Measurements from ENCODE around the gene POLN.

POLN gene

GRCh38 chr4:2079926-2080325, 162.0 kb downstream of the POLN start:
- no peak for FAIRE-seq

DNA sequence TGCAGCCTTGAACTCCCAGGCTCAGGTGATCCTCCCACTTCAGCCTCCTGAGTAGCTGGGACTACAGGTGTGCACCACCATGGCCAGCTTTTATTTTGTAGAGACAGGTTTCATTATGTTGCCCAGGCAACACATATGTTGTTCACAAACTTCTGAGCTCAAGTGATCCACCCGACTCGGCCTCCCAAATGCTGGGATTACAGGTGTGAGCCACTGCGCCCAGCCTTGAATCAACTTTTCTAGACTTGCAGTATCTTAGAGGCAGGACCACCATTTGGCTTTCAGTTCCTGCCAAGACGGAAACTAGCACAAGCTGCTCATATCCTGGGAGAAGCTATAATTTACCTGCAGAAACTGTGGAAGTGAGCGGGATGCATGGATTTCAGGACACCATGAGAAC, 162.9 kb downstream of the POLN start:
- FAIRE-seq: no peak

- FAIRE-seq: no peak
Observed at GRCh38 chr4:2078584-2078983, 163.3 kb downstream of the POLN start.

- no peak for FAIRE-seq
Observed at GRCh38 chr4:2077537-2078460, 164.1 kb downstream of the POLN start.

DNA sequence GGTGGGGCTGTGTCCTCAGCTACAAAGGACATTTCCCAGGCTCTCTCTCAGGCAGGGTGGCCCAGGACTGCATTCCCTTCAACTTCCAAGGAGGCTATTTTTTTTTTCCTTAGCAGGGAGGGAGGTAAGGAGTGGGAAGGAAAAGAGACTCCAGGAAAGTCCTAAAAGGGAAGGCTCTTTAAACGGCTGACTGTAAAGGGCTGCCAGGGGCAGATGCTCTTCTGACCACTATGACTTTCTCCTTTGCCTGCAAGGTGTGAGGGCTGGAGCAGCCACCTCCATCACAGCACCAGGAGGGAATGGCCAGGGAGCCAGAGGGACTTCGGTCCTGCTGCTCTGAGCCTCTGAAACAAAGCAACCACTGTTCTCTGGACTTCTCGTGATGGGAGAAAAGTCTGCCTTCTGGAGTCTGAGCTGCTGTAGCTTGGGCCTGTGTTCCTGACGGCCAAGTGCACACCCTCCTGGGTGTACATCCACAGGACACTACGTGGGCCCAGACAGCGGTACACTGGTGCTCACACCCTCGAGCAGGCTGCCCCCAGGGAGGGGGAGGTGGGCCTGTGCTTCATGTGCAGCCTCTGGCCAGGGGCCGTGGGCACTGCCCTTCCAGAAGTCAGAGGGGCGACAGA, 164.9 kb downstream of the POLN start:
- FAIRE-seq: no peak

- FAIRE-seq: no peak
Observed at GRCh38 chr4:2075987-2076907, 165.7 kb downstream of the POLN start.

DNA sequence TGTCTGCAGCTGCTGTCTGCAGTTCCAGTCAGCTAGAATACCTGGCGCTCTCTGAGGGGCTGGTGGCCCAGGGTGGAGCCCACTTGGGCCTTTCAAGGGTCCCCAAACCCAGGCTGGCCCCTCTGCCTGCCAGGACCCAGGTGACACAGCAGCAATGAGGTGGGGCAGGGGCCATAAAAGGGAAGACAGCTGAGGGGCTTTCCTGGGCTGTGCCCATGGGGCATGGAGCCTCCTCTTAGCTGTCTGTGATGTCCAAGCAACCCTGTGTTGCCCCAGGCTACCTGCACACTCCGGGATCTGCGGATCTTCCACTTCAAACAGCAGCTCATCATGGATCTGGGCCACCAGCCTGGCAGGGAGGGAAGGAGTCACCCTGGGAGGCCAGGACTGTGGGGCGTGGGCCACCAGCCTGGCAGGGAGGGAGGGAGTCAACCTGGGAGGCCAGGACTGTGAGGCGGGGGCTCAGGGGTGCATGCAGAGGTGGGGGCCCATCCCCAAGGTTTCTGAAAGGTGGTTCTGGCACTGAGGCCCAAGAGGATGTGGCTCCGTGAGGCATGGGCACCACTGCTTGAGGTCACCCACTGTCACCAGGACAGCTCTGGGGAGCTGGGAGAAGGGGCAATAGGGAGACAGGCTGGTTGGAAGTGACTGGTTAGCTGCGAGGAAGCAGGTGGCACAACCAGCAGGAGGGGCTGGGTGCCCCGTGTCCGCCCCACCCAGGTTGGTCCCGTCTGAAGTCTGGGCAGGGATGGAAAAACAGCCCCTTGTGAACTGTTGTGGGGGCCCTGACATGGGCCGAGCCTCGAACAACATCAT, 166.5 kb downstream of the POLN start:
- no peak for FAIRE-seq

DNA sequence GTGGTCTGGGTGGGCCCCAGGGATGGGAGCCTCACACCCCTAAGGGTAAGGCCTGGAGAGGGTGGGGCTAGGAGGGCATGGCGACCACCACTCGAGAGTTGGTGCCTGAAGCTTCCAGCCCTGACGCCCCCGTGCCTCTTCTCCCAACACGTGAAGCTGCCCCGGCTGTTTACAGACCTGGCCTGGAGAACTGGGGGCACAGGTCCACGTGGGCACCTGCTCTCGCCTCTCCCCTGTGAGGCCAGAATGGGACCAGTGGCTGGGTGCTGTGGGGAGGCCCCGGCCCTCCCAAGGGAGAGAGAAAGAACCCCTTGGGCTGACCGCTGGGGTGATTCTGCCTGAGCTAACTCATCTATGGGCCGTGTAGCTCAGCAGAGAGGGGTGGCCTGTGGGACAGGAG, 167.3 kb downstream of the POLN start:
- FAIRE-seq: no peak

DNA sequence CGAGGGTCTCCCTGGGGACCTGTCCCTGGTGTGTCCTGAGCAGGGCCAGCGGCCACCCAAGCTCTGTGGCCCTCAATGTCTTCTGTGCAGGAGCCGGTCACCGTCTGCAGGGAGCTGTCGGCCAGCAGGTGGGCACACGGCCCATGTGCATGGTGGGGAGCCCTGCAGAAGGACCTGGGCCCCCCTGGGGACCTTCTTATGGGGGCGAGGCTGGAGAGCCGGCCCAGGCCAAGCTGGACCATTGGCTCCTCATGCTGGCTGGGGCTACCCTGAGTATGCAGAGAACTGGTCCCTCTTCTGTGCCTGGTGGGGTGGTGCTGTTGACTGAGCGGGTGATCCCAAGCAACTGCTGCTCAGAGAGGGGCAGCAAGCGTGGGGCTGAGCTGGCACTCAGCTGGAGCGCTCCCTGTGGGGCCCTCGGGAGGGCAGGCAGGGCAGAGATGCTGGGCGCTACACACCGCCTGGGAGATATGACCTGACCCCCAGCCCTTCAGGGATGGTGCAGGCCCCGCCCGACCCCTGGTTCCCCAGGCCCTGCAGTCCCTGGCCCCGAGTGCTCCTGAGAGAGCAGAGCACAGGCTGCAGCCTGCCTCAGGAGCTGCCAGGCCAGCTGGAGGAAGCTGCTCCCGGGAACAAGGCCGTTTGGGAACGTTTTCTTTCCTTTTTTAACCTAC, 168.0 kb downstream of the POLN start:
- no peak for FAIRE-seq

DNA sequence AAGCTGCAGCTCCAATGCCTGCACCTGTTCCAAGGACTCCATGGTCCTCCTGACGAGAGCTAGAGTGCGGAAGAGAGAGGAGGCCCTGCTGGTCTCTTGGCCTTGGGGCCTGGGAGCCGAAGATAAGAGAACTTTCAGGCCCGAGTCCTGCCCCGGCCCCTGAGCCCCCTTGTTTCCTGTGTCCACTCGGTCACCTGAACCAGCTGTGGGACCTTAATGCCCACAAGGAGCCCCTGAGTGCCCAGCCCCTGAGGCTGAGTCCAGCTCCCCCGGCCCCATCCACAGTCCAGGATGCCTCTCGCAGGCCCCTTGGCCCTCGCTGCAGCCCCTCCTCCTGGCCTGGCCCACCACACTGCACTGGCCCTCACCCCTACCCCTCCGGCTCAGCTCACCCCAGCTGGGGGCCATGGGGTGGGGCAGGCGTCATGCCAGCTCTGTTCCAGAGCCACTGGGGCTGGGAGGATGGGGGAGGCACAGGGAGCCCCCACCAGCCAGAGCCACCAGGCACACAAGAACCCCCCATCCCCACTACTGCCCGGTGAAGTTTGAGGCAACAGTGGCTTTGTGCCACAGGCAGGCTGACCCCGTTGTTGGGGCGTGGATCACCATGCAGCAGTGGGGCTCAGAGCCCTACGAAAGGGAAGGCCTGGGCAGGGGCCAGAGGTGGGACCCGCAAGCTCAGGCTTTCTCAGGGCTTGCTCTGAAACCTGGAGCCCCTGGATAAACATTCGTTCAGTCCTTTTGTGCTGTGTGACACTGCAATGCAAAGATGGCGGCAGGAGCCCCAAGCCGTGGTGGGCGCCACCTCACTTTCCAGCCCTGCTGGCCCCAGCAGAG, 168.7 kb downstream of the POLN start:
- no peak for FAIRE-seq

DNA sequence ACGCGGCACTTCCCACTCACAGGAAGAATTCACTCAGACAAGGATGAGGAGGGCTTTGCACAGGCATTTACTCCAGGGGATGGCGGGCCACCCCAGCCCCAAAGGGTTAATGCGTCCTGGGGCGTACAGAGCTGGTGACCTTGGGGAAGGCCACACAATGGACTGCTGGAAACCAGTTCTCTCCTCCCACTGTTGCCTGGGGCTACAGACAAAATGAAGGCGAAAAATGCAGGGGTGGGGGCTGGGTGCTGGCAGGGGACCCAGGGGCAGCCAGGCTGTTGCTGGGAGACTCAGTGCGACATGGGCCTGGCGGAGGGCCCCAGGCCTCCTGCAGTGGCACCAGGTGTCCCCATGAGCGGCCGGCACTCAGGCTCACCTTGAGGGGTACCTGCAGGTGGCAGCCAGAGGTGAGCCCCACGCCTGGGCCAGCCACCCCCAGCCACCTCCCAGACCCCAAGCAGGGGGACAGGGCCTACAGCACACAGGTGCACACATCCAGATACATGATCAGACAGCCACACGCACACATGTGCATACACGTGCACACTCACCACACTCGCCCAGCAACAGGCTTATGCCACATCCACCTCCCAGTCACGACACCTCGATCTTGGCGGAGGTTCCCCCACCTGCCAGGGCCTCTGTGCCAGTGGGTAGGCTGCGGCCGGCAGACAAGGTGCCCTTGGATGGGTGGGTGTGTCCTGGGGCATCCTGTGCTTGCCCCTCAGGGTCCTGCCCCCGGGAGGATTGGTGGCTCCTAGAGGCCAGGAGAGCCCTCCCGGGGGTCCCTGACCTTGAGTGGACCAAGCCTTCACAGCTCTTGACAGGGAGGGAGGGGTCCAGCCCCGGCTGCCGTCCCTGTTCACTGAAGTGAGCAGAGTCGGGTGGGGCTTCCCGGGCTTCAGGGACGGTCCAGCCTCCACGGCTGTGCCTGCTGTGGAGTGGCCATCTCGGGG, 169.7 kb downstream of the POLN start:
- no peak for FAIRE-seq

- no peak for FAIRE-seq
Observed at GRCh38 chr4:2071252-2071911, 170.5 kb downstream of the POLN start.

GRCh38 chr4:2070421-2071251, 171.3 kb downstream of the POLN start:
- no peak for FAIRE-seq

GRCh38 chr4:2069986-2070385, 171.9 kb downstream of the POLN start:
- no peak for FAIRE-seq

DNA sequence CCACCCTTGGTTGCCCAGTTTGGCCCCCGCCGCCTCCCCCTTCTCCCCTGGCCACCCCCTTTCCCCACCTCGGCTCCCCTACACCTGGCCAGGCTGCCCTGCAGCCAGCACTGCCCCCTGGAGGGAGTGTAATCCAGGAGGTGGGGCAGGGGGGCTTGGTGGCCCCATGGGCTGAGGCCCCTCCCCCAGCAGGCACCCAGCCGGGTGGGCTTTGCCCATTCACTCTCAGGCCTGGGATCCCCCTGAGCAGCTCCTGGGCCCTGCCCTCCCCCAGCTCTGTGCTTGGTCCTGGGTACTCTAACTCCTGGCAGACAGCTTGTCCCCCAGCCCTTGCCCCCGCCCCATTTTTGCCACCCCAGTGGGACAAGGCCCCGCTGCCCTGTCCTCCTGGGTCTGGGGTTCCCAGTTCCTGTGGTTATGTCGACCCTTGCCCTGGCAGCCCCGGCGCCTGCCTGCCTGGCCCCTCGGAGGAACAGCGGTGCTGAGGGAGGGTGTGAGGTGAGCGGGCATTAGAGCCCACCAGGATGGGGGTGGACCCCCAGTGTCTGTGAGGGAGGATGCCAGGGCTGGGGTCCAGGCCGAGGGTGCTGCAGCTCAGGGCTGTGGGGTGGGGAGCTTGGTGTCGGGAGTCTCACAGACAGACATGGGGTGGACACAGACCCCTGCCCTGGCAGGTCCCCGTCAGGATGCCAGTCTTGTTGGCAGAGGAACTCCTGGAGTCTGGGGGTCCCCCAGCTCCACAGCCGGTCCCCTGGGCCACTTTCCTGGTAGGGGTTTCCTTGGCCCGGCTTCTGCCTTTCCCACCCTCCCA, 172.6 kb downstream of the POLN start:
- FAIRE-seq: no peak

GRCh38 chr4:2068566-2068965, 173.4 kb downstream of the POLN start:
- no peak for FAIRE-seq

DNA sequence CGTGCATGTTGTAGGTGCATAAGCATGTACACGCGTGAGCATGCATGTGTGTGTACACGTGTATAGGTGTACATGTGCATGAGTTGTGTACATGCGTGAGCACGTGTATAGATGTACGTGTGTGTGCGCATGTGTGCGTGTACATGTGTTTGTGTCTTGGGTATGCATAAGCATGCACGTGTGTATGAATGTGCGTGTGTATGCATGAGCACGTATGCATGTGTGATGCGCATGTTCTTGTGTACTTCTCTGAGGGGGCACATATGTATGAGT, 173.8 kb downstream of the POLN start:
- no peak for FAIRE-seq

Measured in endometrium (tissue), 2 donors.